Measurements from ENCODE around the gene HLX. TPM values are rescaled to one million over a fixed set of nuclear protein-coding genes. Genes with fewer than 3 reads are reported as not detected.

The HLX gene
- total and polyA plus RNA-seq, 4 donors, result 3.0 to 8.3 (median 6.1) TPM

DNA sequence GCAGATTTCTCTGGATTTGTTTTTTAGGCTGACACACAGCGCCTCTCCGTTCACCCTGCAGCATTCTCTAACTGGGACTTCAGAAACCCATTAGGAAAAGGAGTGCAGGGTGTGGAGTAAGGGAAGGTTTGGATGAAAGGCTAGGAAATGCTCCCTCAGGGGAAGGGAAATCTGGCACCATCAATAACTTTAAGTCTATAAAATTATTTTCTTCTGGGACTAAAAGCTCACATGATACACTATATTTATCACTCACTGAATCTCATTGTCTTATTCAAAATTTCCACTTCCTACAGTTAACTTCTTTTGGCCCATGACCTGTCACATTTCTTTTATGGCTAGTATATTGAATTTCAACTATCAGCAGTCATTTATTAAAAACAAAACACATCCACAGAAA is 45.8 kb upstream of the HLX start:
- no peak overlapping the region for H3K27ac ChIP-seq (ENCODE audit: low read depth in 1 of 2, low read length in 2 of 2)
- 96% methylated on average over 2 of the region's 2 CpGs for WGBS
- no peaks in the 10 kb centered on the region for H3K36me3 ChIP-seq (ENCODE audit: control insufficient read depth in 4 of 4, insufficient read depth in 3 of 4, low read depth in 1 of 4, low read length in 3 of 4)
- H3K4me3 ChIP-seq (ENCODE audit: low read depth in 1 of 3, low read length in 3 of 3), result no peak overlapping the region
- no peaks in the 10 kb centered on the region for H3K9me3 ChIP-seq (ENCODE audit: control insufficient read depth in 4 of 4, low read length in 3 of 4)
- peaks cover 2 to 12% (median 9%) of the 10 kb centered on the region in 4 donors for H3K4me1 ChIP-seq (ENCODE audit: control insufficient read depth in 4 of 4, insufficient read depth in 4 of 4, low read length in 3 of 4)
- H3K27me3 ChIP-seq (ENCODE audit: control insufficient read depth in 4 of 4, insufficient read depth in 4 of 4, low read length in 3 of 4), result no peaks in the 10 kb centered on the region
- DNase-seq (ENCODE audit: low spot score), result no peak
- no peak overlapping the region for H3K9ac ChIP-seq (ENCODE audit: low read depth in 1 of 2, low read length in 2 of 2)
- TF ChIP-seq GABPA (IDR thresholded peaks at IDR 0.05 in 1 of 2, conservative IDR thresholded peaks at IDR 0.05 in 1 of 2), result no peak
- TF ChIP-seq CTCF (IDR thresholded peaks at IDR 0.05; ENCODE audit: low read depth, low read length, missing input control), result no peak

DNA sequence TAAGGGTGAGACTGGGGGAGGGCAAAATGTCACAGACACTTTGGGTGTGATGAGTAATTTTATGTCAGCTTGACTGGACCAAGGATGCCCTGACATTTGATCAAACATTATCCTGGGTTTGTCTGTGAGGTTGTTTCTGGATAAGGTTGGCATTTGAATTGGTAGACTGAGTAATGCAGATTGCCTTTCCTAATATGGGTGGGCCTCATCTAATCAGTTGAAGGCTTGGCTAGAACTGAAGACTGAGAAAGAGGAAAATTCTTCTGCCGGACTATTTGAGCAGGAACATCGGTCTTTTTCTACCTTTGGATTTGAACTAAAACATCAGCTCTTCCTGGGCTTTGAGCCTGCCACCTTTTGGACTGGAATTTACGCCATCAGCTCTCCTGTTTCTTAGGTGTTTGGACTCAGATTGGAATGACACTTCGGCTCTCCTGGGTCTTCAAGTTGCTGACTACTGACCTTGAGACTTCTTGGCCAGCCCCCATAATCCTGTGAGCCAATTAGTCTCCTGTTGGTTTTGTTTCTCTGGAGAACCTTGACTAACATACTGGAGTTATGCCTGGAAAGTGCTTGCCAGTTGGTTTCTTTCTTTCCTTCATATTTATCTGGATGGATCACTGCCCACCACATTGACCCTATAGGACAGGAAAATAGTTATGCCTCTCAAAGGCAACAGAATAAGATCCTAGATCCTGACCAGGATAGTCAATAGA is 44.9 kb upstream of the HLX start:
- Histone ChIP-seq H3K4me1 (ENCODE audit: control insufficient read depth in 4 of 4, insufficient read depth in 4 of 4, low read length in 3 of 4) (peaks cover 1 to 3% (median 2%) of the 10 kb centered on the region in 4 donors), H3K9ac (ENCODE audit: low read depth in 1 of 2, low read length in 2 of 2) (no peak overlapping the region), H3K27ac (ENCODE audit: low read depth in 1 of 2, low read length in 2 of 2) (no peak overlapping the region), H3K36me3 (ENCODE audit: control insufficient read depth in 4 of 4, insufficient read depth in 3 of 4, low read depth in 1 of 4, low read length in 3 of 4) (no peaks in the 10 kb centered on the region), H3K27me3 (ENCODE audit: control insufficient read depth in 4 of 4, insufficient read depth in 4 of 4, low read length in 3 of 4) (no peaks in the 10 kb centered on the region), H3K4me3 (ENCODE audit: low read depth in 1 of 3, low read length in 3 of 3) (no peak overlapping the region), H3K9me3 (ENCODE audit: control insufficient read depth in 4 of 4, low read length in 3 of 4) (no peaks in the 10 kb centered on the region)
- 94% methylated on average over 4 of the region's 4 CpGs for WGBS
- no peak for TF ChIP-seq YY1 (IDR thresholded peaks at IDR 0.05)
- DNase-seq (ENCODE audit: low spot score), result no peak

GRCh38 chr1:220838578-220838977 is 40.7 kb upstream of the HLX start:
- Histone ChIP-seq H3K4me3 (ENCODE audit: low read depth in 1 of 3, low read length in 3 of 3) (no peak overlapping the region), H3K9ac (ENCODE audit: low read depth in 1 of 2, low read length in 2 of 2) (no peak overlapping the region), H3K36me3 (ENCODE audit: control insufficient read depth in 4 of 4, insufficient read depth in 3 of 4, low read depth in 1 of 4, low read length in 3 of 4) (no peaks in the 10 kb centered on the region), H3K9me3 (ENCODE audit: control insufficient read depth in 4 of 4, low read length in 3 of 4) (no peaks in the 10 kb centered on the region), H3K27me3 (ENCODE audit: control insufficient read depth in 4 of 4, insufficient read depth in 4 of 4, low read length in 3 of 4) (no peaks in the 10 kb centered on the region), H3K27ac (ENCODE audit: low read depth in 1 of 2, low read length in 2 of 2) (no peak overlapping the region), H3K4me1 (ENCODE audit: control insufficient read depth in 4 of 4, insufficient read depth in 4 of 4, low read length in 3 of 4) (no peaks in the 10 kb centered on the region)
- DNase-seq (ENCODE audit: low spot score), result no peak
- WGBS, result 90% methylated on average over 5 of the region's 5 CpGs
- TF ChIP-seq TAF1 (conservative IDR thresholded peaks at IDR 0.05) (no peak), RXRA (IDR thresholded peaks at IDR 0.05) (no peak), CTCF (IDR thresholded peaks at IDR 0.05; ENCODE audit: low read depth, low read length, missing input control) (no peak), YY1 (IDR thresholded peaks at IDR 0.05) (no peak), FOXA2 (IDR thresholded peaks at IDR 0.05) (no peak), HNF4A (conservative IDR thresholded peaks at IDR 0.05) (no peak), JUND (IDR thresholded peaks at IDR 0.05) (no peak), NR2F2 (IDR thresholded peaks at IDR 0.05) (no peak), EGR1 (IDR thresholded peaks at IDR 0.05; ENCODE audit: low read depth in 2 of 2) (no peak), SP1 (IDR thresholded peaks at IDR 0.05) (no peak)
- TF ChIP-seq, protein P1, sequence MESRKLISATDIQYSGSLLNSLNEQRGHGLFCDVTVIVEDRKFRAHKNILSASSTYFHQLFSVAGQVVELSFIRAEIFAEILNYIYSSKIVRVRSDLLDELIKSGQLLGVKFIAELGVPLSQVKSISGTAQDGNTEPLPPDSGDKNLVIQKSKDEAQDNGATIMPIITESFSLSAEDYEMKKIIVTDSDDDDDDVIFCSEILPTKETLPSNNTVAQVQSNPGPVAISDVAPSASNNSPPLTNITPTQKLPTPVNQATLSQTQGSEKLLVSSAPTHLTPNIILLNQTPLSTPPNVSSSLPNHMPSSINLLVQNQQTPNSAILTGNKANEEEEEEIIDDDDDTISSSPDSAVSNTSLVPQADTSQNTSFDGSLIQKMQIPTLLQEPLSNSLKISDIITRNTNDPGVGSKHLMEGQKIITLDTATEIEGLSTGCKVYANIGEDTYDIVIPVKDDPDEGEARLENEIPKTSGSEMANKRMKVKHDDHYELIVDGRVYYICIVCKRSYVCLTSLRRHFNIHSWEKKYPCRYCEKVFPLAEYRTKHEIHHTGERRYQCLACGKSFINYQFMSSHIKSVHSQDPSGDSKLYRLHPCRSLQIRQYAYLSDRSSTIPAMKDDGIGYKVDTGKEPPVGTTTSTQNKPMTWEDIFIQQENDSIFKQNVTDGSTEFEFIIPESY (IDR thresholded peaks at IDR 0.05), result no peak
- TF ChIP-seq, protein P2, sequence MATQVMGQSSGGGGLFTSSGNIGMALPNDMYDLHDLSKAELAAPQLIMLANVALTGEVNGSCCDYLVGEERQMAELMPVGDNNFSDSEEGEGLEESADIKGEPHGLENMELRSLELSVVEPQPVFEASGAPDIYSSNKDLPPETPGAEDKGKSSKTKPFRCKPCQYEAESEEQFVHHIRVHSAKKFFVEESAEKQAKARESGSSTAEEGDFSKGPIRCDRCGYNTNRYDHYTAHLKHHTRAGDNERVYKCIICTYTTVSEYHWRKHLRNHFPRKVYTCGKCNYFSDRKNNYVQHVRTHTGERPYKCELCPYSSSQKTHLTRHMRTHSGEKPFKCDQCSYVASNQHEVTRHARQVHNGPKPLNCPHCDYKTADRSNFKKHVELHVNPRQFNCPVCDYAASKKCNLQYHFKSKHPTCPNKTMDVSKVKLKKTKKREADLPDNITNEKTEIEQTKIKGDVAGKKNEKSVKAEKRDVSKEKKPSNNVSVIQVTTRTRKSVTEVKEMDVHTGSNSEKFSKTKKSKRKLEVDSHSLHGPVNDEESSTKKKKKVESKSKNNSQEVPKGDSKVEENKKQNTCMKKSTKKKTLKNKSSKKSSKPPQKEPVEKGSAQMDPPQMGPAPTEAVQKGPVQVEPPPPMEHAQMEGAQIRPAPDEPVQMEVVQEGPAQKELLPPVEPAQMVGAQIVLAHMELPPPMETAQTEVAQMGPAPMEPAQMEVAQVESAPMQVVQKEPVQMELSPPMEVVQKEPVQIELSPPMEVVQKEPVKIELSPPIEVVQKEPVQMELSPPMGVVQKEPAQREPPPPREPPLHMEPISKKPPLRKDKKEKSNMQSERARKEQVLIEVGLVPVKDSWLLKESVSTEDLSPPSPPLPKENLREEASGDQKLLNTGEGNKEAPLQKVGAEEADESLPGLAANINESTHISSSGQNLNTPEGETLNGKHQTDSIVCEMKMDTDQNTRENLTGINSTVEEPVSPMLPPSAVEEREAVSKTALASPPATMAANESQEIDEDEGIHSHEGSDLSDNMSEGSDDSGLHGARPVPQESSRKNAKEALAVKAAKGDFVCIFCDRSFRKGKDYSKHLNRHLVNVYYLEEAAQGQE (IDR thresholded peaks at IDR 0.05), result no peak

Measured in liver (tissue), 9 donors.